NCI-H748 treated with DMSO at 0.1 percent for 48 hours (cell line): Measurements from ENCODE around the gene PPM1N.

Experiments
- DNase-seq: peaks from one replicate; lab custom pipeline; 2025; lab: John Stamatoyannopoulos, UW

The PPM1N gene

GRCh38 chr19:45498411-45499195 lies at the start of gene PPM1N:
Gene PPM1N (plus strand): TSS chr19:45498443. CDS start chr19:45498473, 30 bp downstream.
- DNase-seq: no peak

GRCh38 chr19:45448887-45449299 lies 49.4 kb upstream of the PPM1N start:
- no peak for DNase-seq

GRCh38 chr19:45450012-45450333 lies 48.3 kb upstream of the PPM1N start:
- DNase-seq: no peak

- DNase-seq: no peak
Observed at GRCh38 chr19:45451131-45451849, 47.0 kb upstream of the PPM1N start.

- no peak for DNase-seq
Observed at GRCh38 chr19:45451850-45452387, 46.3 kb upstream of the PPM1N start.

GRCh38 chr19:45455707-45456499 lies 42.3 kb upstream of the PPM1N start:
- no peak for DNase-seq

- no peak for DNase-seq
Observed at GRCh38 chr19:45456500-45456815, 41.8 kb upstream of the PPM1N start.

- DNase-seq: no peak
Observed at GRCh38 chr19:45457776-45458175, 40.5 kb upstream of the PPM1N start.

- no peak for DNase-seq
Observed at GRCh38 chr19:45460807-45461347, 37.4 kb upstream of the PPM1N start.

GRCh38 chr19:45462174-45462573 lies 36.1 kb upstream of the PPM1N start:
- no peak for DNase-seq

GRCh38 chr19:45463241-45463640 lies 35.0 kb upstream of the PPM1N start:
- no peak for DNase-seq

GRCh38 chr19:45464274-45464673 lies 34.0 kb upstream of the PPM1N start:
- no peak for DNase-seq

GRCh38 chr19:45464852-45465441 lies 33.3 kb upstream of the PPM1N start:
- DNase-seq: no peak

GRCh38 chr19:45467115-45467455 lies 31.2 kb upstream of the PPM1N start:
- DNase-seq: peak; percentile 48

- peak; percentile 91 for DNase-seq
Observed at GRCh38 chr19:45467456-45468158, 30.6 kb upstream of the PPM1N start, which contains the start of gene FOSB. Gene FOSB (plus strand): TSS chr19:45467996. CDS start chr19:45468587, 591 bp downstream.

GRCh38 chr19:45468159-45468651 lies 30.0 kb upstream of the PPM1N start:
- no peak for DNase-seq

- no peak for DNase-seq
Observed at GRCh38 chr19:45468803-45469131, 29.5 kb upstream of the PPM1N start.

GRCh38 chr19:45469132-45469944 lies 28.9 kb upstream of the PPM1N start:
- DNase-seq: peak; percentile 80

- DNase-seq: no peak
Observed at GRCh38 chr19:45469945-45470761, 28.1 kb upstream of the PPM1N start.

- DNase-seq: no peak
Observed at GRCh38 chr19:45470762-45471081, 27.5 kb upstream of the PPM1N start.
